Measurements from ENCODE around the gene SERTAD3. TPM values are rescaled to one million over a fixed set of nuclear protein-coding genes. Genes with fewer than 3 reads are reported as not detected.
A peak's percentile ranks its signal among the peaks of the same experiment; 100 is the strongest.

SERTAD3 gene
- total RNA-seq, 1 donor from 2014 or later = 33.7 TPM

DNA sequence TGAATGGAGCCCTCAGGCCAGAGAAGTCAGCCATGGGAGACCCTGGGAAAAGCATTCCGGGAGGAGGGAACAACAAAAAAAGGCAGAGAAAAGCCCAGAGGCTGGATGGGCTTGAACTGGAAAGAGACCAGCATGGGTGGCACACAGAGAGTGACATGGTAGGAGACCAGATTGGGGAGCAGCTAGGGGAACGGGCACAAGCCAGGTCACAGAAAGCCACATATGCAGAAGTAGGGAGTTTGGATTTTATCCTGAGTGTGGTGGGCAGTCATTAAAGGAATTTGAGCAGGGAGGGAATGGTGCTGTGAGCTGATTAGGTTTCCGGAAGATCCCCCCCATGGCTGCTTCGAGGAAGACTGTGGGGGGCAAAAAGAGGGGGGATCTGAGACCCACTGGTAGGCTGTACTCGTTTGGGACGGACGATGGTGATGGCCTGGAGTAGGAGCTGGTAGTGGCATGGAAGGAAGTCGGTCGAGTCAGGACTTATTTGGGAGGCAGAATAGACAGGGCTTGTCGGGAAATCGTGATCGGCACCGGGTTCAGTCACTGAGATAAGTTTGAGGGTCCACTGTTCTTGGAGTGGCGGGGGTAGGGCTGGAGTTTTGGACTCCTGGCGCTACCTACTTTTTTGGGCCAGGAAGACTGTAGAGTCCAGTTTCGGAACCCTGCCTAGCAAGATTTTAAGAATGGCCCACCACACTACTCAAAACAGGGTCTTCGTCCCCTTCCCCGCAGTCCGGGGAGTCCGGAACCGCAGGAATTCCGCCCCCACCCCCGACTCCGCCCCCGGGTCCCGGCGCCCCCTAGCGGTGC lies 19.3 kb downstream of the SERTAD3 start:
- H3K36me3 Mint-ChIP-seq = no peaks in the 10 kb centered on the region
- TF ChIP-seq, protein P1, sequence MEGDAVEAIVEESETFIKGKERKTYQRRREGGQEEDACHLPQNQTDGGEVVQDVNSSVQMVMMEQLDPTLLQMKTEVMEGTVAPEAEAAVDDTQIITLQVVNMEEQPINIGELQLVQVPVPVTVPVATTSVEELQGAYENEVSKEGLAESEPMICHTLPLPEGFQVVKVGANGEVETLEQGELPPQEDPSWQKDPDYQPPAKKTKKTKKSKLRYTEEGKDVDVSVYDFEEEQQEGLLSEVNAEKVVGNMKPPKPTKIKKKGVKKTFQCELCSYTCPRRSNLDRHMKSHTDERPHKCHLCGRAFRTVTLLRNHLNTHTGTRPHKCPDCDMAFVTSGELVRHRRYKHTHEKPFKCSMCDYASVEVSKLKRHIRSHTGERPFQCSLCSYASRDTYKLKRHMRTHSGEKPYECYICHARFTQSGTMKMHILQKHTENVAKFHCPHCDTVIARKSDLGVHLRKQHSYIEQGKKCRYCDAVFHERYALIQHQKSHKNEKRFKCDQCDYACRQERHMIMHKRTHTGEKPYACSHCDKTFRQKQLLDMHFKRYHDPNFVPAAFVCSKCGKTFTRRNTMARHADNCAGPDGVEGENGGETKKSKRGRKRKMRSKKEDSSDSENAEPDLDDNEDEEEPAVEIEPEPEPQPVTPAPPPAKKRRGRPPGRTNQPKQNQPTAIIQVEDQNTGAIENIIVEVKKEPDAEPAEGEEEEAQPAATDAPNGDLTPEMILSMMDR (conservative IDR thresholded peaks at IDR 0.05) = no peak
- H3K27me3 Mint-ChIP-seq = no peaks in the 10 kb centered on the region
- no peaks in the 10 kb centered on the region for H3K9me3 Mint-ChIP-seq
- DNase-seq (ENCODE audit: extremely low spot score, unreplicated experiment) = no peak
- peaks cover 13% of the 10 kb centered on the region for H3K4me1 Mint-ChIP-seq (ENCODE audit: unreplicated experiment)
- peak overlapping the region; percentile 91 for H3K4me3 Mint-ChIP-seq
- peak overlapping the region; percentile 93 for H3K27ac Mint-ChIP-seq

- Mint-ChIP-seq H3K9me3 (no peaks in the 10 kb centered on the region), H3K36me3 (no peaks in the 10 kb centered on the region), H3K27me3 (no peaks in the 10 kb centered on the region), H3K4me1 (ENCODE audit: unreplicated experiment) (peaks cover 17% of the 10 kb centered on the region), H3K4me3 (peak overlapping the region; percentile 68), H3K27ac (peak overlapping the region; percentile 93)
- TF ChIP-seq, protein P1 (conservative IDR thresholded peaks at IDR 0.05) = no peak
- no peak for DNase-seq (ENCODE audit: extremely low spot score, unreplicated experiment)
These were observed 20.2 kb downstream of the SERTAD3 start for GRCh38 chr19:40423938-40424337.

GRCh38 chr19:40422748-40423566 lies 21.2 kb downstream of the SERTAD3 start:
- no peak for DNase-seq (ENCODE audit: extremely low spot score, unreplicated experiment)
- Mint-ChIP-seq H3K27me3 (no peaks in the 10 kb centered on the region), H3K27ac (no peak overlapping the region), H3K36me3 (no peaks in the 10 kb centered on the region), H3K4me3 (no peak overlapping the region), H3K4me1 (ENCODE audit: unreplicated experiment) (peaks cover 17% of the 10 kb centered on the region), H3K9me3 (no peaks in the 10 kb centered on the region)
- TF ChIP-seq, protein P1 (conservative IDR thresholded peaks at IDR 0.05) = no peak

GRCh38 chr19:40421993-40422747 lies 22.0 kb downstream of the SERTAD3 start:
- H3K36me3 Mint-ChIP-seq = no peaks in the 10 kb centered on the region
- H3K4me1 Mint-ChIP-seq (ENCODE audit: unreplicated experiment) = peaks cover 18% of the 10 kb centered on the region
- TF ChIP-seq, protein P1 (conservative IDR thresholded peaks at IDR 0.05) = no peak
- peak overlapping the region; percentile 39 for H3K4me3 Mint-ChIP-seq
- no peaks in the 10 kb centered on the region for H3K27me3 Mint-ChIP-seq
- H3K27ac Mint-ChIP-seq = peak overlapping the region; percentile 95
- no peaks in the 10 kb centered on the region for H3K9me3 Mint-ChIP-seq
- no peak for DNase-seq (ENCODE audit: extremely low spot score, unreplicated experiment)

All from type B pancreatic cell (in vitro differentiated cells).